HL-60/S4 treated with phorbol 12-myristate 13-acetate at 8.2 ng/mL for 4 days and 3 days (cell line): ENCODE results near the gene KRT85.
"Not testable (repeated sequence)": the region's sequence is repeated elsewhere in the genome, so short reads cannot be mapped to it uniquely, and the experiment has no call there.

Experiments used
- in situ Hi-C: fragments of 300-500 bp; cut with MboI; formaldehyde crosslinking; loops from 2 replicates; pipeline ENCODE4 v1.15.0; 2022; ENCODE audit warnings: low sequenced_read_pairs

Gene KRT85

DNA sequence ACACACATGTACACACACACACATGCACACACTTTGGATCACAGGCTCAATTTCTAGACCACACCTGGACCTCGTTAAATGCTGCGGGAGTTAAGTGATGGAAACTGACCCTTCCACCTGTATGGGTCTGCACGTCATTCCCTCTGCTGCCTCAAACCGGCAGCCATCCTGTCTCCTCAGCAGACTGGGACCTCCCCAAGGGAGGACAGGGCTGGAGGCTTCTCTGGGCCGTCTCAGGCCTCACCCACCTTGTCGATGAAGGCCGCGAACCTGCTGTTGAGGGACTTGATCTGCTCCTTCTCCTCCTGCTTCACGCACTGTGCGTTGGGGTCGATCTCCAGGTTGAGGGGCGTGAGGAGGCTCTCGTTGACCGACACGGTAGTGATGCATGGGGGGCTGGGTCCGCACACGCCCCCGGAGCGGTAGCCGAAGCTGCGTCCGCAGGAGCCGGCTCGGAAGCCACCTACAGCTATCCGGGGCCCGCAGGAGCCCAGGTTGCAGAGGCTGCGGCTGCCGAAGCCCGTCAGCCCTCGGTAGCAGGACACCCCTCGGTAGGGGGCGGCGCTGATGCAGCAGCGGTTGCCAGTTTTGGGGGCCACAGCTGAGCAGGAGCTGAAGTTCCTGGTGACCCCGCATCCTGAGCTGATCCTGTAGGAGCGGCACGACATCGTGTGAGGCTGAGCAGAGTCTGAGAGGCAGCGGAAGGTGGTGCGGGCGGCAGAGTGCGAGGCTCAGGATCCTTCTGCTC, at the start of gene KRT85:
Gene KRT85 (minus strand): TSS at position 744 of the 748 bp plus-strand sequence. CDS start 76 bp downstream, at position 668.
- in situ Hi-C loops = loop anchor here (10.0 kb wide), 1 partner anchor 608 kb away; no protein-coding TSS in a partner anchor

DNA sequence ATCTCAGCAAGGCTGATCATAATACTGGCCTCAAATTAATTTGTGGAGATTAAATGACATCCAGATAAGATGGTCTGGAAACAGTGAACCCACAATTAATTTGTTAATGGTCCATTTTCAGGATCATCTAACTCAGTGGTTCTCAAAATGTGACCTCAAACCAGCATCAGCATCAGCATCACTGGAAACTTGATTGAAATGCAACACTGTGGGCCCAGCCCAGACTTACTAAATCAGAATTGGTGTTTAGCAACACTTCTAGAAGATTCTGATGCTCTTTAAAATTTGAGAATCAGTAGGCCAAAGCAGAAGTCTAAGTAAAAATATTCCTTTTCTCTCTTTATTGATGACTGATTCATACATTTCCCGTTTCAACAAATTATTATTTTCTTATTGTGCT, 49.5 kb upstream of the KRT85 start:
- in situ Hi-C loops = no loop called here

DNA sequence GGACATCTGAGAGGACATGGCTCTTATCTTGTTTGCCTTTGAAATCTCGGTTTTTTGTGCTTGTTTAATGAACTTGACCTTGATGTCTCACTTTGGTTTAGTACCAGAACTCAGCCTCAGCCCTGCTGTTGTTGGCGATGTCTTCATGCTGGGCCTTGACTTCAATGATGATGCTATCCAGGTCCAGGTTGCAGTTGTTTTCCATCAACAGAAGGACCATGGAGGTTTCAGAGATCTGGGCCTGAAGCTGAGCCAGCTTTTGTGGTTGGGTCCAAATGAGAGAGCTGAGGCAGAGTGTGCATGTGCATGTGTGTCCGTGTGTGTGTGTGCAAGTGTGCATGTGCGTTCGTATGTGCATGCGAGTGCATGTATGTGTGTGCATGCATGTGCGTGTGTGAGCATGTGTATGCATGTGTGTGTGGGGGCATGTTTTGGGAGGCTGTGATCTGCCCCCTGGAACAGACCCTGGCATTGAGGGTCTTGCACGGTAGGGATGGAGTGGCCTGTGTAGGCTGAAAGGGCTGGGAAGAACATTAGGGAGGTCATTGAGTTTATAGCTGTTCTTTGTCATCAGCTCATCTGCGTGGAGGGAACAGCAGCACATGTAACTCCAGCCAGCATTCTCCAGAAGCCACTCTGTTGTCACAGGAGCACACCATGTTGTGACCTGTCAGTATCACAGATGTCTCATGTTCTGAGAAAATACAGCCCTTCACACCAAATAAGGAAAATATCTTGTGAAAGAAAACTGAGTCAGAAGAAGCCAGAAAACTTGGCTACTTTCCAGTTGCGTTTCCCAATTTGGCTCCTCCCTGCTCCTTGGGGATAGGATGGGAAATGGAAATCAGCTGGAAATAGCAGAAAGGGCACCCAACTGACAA, 48.8 kb upstream of the KRT85 start:
- in situ Hi-C loops = no loop called here

DNA sequence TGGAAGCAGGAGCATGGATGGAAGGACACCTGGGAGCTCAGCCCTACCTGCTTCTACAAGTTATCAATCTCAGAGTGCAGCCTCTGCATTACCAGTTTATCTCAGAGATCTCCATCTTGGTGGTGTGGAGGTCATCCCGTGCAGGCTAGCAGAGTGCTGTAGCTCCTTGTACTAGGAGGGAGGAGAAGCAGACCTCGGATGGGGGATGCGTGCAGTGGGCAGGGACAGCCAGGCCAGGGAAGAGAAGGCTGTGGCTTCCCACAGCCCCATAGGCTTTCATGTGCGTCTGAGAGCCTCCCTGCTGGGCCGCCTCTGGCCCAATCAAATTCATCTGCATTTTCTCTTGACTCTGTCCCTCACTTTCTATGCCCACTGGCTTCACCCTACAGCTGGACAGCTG, 47.7 kb upstream of the KRT85 start:
- in situ Hi-C loops = no loop called here

DNA sequence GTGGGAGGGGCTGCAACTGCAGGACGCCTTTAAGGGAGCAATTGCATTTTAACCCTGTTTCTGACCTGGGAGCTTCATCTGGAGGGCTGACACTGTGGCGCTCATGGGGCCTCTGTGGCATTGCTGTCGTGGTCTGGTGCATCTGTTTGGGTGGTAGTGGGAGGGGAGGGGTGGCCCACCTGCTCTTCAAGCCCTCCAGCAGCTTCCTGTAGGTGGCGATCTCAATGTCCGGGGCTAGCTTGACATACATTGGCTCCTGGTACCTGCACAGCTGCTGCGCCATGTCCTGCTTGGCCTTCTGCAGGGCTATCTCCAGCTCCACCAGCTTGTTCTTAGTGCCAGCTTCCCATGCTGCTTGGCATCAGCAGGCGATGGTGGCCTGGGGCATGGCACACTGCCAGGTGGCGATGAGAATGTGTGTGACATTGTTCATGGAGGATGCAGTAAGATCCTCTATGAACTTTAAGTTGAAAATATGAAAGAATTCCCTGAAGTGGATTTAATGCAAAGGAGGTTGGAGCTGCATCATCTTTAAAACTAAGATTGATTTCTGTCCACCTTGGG, 46.6 kb upstream of the KRT85 start:
- in situ Hi-C loops = no loop called here

DNA sequence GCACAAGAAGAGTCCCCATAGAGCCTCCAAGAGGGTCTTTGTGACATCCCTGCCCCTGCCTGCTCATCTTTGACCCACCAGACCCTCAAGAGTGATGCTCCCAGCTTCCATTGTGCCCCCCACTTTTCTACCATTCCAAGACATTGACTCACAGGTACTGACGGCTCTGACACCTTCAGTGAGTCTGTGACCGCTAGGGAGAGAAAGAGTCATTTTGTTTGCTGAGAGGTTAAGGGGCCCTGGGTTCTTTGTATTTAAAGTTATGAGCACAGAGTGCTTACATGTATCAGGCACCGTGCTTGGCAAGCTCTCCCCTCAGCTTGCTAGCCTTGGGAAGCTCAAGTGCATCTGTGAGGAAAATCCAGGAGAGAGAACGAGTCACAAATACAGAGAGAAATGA, 45.9 kb upstream of the KRT85 start:
- in situ Hi-C loops = no loop called here

DNA sequence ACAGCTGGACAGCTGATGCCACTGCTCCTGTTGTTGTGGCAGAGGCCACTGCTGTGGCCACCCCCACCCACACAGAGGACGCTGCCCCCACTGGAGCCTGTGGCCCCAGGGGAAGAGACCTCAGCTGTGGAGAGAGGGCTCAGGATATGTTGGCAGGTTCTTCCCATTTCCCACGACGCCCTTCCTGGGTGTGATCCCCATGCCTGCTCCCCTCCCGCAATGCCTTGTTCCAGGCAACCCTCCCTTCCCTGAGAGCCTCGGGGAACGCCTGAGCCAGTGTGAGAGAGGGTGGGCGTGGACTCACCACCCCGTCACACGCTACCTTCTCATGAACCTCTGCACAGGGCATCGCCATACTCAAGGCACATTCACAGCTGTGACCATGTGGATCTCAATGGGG, 44.5 kb upstream of the KRT85 start:
- in situ Hi-C loops = no loop called here

DNA sequence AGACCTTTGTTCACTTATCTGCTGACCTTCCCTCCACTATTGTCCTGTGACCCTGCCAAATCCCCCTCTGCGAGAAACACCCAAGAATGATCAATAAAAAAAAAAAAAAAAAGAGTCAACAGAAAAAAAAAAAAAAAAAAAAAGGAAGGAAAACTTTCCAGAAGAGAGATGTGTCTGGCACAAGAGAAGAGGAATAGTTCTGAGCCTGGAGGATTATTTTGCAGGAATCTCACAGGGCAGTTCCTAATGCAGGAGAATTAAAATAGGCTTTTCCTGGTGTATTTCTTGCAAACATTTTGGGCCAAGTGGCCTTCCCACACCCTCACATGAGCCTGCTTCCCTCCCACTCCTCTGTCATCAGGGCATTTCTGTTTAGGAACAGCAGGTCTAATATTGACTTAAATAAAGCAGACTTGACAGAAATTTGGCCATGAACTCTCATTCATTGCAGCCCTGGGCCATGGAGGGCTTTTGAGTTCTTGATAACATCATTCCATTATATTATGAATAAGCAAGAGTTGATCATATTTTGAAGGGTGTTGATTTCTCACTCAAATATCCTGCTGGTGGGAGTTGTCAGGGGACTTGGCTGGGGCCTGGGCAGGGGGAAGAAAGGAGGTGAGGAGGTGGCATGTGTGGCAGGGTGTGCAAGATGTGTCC, 43.4 kb upstream of the KRT85 start:
- in situ Hi-C loops = not testable (repeated sequence)

DNA sequence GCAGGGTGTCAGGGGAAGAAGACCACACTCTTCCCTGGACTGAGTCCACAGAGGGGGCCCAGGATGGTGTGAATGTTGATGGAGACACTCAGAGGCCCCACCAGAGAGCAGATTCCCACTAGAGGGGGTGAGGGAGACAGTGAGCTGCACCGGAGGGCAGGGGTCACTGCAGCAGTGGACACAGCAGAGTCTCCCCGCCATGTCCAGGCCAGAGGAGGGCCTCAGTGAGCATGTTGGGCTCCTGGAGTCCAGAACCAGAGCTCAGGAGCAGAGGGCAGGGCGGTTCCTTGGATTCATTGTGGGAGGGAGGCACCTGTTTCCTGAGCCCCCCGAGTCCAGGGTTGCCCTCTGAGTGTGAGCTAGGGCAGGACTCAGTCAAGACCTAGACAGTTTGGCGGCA, 40.6 kb upstream of the KRT85 start:
- in situ Hi-C loops = no loop called here

DNA sequence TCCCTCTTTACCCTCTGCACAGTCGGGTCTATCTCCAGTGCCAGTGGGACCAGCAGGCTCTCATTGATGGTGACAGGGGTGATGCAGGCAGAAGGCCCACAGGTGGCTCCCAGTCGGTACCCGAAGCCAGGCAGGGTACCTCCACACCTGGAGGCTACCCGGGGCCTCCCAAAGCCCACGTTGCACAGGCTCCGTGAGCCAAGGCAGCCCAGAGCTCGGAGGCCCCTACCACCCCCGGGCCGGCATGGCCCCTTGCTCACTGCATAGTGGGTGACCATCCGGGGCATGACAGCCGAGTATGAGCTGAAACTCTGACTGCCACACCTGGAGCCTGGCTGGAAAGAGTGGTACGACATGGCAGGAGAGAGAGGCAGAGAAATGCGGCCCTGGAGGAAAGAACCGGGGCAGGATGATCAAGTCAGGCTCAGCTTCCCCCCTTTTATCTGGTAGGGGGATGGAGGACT, 38.7 kb upstream of the KRT85 start, which contains the start of gene KRT82:
Gene KRT82 (minus strand): TSS at position 414 of the 464 bp plus-strand sequence. CDS start 58 bp downstream, at position 356.
- in situ Hi-C loops = no loop called here

DNA sequence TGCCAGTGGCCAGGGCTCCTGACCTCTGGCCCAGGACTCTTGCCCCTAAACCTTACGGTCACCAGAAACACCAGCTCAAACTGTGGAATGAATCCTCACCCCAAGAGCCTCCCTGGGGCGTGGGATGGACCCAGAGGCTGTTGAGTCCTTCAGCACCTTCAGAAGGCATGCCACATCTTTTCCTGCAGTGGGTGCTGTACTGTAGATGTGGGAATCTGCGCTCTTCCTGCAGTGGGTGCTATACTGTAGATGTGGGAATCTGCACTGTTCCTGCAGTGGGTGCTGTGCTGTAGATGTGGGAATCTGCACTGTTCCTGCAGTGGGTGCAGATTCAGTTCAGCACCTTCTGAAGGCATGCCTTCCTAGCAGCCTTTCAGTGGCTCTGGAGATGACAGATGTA, 37.7 kb upstream of the KRT85 start:
- in situ Hi-C loops = no loop called here

DNA sequence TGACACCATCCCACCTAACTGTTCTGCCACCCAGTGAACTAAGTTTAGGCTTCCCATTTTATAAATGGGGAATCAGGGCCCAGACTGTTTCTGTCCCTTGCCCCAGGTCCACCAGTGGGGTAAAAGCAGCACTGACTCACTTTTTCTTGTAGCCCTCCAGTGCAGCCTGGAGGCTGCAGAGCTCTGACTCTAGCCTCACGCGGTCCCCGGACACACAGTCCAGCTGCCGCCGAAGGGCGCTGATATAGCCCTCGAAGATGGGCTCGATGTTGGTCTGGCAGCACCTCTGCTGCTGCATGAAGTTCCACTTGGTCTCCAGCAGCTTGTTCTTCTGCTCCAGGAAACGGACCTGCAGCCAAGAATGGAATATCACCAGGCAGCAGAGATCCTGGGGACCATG, 36.3 kb upstream of the KRT85 start:
- in situ Hi-C loops = no loop called here

DNA sequence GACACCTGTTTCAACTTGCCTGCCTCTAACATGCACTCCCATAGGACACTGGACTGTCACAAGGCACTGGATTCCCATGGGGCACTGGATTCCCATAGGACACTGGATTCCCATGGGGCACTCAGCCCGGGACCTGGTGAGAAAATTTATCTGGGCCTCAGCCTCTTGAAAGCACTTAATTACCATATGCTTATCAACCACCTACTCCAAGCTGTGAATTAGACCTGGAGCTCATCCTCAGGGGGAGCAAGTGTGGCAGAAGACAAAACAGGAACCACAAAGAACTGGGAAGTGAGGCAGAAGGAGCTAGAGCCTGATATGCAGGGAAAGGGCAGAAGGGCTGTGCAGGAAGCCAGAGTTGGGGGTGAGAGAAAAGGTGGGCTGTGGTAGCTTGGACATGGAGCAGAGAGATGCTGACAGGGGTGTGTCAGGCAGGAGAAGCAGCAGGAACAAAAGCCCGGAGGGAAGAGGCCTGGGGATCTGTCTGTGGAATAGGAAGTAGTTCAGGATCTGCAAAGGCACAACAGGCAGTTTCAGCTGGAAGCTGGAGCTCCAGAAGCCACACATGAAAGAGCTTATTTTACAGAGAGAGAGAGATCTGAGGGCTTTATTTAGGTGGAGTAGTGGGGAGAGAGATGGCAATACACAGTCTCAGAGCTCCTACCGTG, 35.7 kb upstream of the KRT85 start:
- in situ Hi-C loops = no loop called here

DNA sequence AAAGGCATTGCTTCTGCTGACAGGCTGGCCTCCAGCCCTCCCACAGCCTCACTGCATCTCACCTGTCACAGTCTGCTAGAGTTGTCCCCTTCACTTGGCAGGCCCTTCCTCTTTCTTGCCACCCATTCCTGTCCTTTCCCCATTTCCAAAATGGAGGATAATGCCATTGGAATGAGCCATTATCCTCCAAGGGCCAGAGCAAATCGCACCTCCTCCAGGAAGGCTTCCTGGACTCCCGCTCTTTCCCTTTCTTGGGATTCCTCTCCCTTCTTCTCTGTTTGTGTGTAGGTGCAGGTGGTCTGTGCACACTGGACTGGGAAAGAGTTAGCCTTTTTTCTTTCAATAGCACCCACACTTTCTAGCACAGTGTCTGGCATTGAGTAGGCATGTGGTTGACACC, 35.1 kb upstream of the KRT85 start:
- in situ Hi-C loops = no loop called here

DNA sequence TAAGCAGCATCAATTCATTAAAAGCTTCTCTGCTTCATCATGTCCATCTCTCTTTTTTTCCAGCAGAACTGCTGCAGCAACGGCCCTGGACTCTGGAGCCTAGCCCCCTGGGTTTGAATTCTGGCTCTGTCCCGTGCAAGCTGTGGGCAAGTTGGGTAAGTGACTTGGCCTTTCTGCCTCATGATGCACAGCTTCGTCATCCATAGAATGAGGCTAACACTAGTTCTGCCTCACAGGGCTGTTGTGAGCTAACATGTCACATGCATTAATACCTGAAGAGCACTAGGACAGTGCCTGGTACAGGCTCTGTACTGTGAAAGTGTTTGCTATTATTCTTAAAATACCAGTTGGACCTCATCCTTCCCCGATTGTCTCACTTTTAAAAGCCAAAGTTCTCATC, 34.6 kb upstream of the KRT85 start:
- in situ Hi-C loops = no loop called here

DNA sequence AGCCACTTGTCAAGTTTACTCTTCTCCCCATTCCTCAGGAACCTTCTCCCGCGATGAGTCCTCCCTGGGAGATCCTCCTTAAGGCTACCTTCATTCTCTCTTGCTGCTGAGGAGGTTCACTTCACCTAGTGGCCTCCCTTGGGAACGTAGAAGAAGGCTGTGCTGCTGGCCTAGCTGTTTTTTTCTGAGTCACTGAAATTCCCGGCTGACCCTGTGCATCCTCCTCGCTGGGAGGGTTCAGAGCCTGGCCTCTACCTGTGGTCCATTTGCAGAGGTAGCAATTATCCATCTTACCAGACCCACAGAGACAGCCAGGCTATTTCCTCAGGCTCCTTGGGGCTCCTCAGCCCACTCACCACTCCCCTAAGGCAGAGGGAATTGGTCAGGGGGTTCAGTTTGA, 34.2 kb upstream of the KRT85 start:
- in situ Hi-C loops = no loop called here

DNA sequence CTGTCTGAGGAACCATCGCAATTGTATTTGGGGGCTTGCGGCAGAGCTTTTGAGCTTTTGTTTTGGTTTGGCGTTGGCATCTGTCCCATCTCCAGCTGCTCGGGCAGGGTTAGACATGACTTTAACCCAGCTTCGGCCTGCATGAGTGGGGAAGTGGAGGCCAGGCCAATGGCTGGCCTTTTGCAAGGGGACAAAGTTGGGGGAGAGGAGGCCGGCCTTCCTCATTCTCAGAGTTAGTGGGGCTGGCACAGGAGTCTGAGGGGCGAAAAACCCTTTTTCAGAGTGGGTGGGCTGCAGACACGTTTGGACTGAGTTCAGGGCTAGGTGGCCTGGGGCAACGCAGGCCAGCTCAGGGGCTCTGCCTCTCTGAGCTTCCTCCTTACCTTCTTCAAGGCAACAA, 33.6 kb upstream of the KRT85 start:
- in situ Hi-C loops = no loop called here

DNA sequence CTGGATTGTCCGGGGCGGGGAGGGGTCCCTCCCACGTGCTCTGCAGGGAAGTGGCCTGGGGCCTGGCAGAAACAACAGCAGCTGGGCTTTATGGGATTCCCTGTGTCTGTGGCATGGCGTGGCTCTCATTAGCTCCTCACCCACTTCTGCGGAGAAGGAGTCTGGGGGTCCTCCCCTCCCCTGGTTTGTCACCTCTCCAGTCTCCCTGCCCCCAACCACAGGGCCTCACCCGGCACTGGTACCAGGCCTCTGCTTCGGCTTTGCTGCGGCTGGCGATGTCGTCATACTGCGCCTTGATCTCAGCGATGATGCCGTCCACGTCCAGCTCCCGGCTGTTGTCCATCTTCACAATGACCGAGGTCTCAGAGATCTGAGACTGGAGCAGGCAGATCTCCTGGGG, 32.5 kb upstream of the KRT85 start:
- in situ Hi-C loops = no loop called here

DNA sequence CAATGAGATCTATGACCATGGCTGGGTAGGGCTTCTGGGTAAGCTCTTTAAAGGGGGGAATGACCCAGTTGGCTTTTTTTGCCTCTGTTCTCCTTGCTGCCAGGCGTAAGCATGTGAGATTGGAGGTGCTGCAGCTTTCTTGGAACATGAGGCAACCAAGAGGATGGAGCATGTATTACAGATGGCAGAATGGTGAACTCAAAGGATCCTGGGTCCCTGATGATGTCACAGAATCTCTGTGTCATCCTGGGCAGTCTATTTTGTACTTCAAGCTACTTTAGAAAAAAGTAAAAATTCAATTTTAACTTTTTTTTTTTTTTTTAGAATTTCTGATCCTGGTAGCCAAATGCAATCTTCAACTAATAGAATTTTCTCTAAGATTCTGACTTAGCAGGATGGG, 30.9 kb upstream of the KRT85 start:
- in situ Hi-C loops = no loop called here

DNA sequence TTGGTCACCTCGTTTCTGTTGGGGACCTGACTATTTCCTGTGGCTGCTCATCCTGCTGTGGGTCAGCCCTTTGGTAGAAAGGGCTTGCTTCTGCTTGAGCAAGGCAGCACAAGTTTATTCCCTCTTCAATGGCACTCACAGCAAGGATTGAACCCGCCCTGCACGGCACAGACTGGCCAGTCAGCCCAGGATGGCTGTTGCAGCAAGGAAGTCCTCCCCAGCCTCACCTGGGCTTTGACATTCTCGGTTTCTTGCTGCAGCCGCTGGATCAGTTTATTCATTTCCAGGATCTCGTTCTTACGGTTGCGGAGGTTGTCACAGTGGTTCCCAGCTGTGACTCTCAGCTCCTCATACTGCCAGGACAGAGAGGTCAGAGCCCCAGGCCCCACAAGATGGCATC, 29.4 kb upstream of the KRT85 start:
- in situ Hi-C loops = no loop called here
